HL-60 (cell line): ENCODE data around the gene CEND1.

Experiments used
- DNase-seq, 2 experiments: peaks; one replicate each; pipeline ENCODE4 v3.0.0-alpha.2; 2010 to 2020; ENCODE audit warnings: low read depth in 1 of 2, low spot score in 1 of 2
- H3K27ac ChIP-seq: fragments of 250-450 bp; sonication (Bioruptor Pico); replicated peaks from 2 replicates; pipeline ENCODE4 v1.5.1; 2020; ENCODE audit warnings: mild to moderate bottlenecking, moderate library complexity
- H3K27me3 ChIP-seq: fragments of 250-450 bp; sonication (Bioruptor Pico); 2 replicates; pipeline ENCODE4 v1.5.1; 2021; ENCODE audit warnings: mild to moderate bottlenecking, moderate library complexity; ENCODE audit not compliant: insufficient read depth, poor library complexity, severe bottlenecking
- H3K4me3 ChIP-seq: replicated peaks from 2 replicates; pipeline ENCODE4 v1.5.1; 2011; ENCODE audit warnings: mild to moderate bottlenecking, control low read depth, low read length; ENCODE audit not compliant: insufficient read depth
- GABPA ChIP-seq: IDR thresholded peaks from 2 replicates; pipeline ENCODE4 v1.6.1; 2012; ENCODE audit warnings: low read depth
- POLR2AphosphoS5 ChIP-seq: IDR thresholded peaks from 2 replicates; pipeline ENCODE4 v1.6.1; 2012; ENCODE audit warnings: low read depth
- SPI1 ChIP-seq: IDR thresholded peaks from 2 replicates; pipeline ENCODE4 v1.6.1; 2012; ENCODE audit warnings: low read depth, mild to moderate bottlenecking, borderline replicate concordance
- TF ChIP-seq, protein P1 (sequence below): IDR thresholded peaks from 2 replicates; pipeline ENCODE4 v1.6.1; 2012; ENCODE audit warnings: low read depth; ENCODE audit not compliant: insufficient replicate concordance
- TF ChIP-seq, protein P2 (sequence below): IDR thresholded peaks from one replicate; pipeline ENCODE4 v1.5.1; 2011; ENCODE audit warnings: low read length, control low read depth, inconsistent platforms; ENCODE audit not compliant: insufficient read depth

CEND1 gene

DNA sequence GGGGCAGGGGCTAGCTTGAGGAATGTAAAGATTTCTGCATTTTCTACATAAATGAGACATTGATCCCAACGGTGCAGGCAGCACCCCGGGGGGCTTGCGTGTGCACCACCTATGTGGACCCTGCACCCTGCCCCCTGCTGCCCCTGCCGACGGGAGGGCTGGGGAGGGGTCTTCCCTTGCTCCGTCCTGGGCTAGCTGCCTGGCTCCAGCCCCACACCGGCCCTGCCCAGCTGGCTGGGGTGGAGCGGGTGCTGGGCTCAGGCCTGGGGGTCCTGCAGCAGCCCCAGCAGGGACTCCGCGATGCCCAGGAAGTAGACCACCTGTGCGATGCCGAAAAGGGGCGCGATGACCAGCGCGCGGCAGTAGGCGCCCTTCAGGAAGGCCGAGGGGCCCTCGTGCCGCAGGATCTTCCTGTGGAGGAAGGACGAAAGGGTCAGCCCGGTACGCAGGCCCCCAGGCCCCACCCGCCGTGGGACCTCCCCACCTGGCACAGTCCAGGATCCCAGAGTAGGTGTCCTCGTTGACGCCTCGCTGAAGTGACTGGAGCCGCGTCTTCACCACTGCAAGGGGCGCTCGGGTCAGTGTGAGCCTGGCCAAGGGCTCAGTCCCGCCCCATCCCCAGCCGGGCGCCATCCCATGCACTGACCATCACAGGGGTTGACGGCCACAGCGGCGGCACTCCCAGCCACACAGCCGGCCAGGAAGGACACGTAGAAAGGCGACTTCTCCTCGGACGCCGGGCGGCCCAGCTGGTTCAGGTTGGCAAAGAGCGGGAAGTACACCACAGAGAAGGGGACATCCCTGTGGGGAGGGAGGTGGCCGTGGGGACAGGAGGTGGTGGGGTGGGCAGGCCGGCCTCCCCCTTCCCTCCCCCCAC is 2.0 kb upstream of the CEND1 start:
- peaks cover 6% of the 10 kb centered on the region for H3K27me3 ChIP-seq
- no peak for DNase-seq
- TF ChIP-seq POLR2AphosphoS5 (no peak), GABPA (no peak), SPI1 (no peak)
- TF ChIP-seq, protein P1, sequence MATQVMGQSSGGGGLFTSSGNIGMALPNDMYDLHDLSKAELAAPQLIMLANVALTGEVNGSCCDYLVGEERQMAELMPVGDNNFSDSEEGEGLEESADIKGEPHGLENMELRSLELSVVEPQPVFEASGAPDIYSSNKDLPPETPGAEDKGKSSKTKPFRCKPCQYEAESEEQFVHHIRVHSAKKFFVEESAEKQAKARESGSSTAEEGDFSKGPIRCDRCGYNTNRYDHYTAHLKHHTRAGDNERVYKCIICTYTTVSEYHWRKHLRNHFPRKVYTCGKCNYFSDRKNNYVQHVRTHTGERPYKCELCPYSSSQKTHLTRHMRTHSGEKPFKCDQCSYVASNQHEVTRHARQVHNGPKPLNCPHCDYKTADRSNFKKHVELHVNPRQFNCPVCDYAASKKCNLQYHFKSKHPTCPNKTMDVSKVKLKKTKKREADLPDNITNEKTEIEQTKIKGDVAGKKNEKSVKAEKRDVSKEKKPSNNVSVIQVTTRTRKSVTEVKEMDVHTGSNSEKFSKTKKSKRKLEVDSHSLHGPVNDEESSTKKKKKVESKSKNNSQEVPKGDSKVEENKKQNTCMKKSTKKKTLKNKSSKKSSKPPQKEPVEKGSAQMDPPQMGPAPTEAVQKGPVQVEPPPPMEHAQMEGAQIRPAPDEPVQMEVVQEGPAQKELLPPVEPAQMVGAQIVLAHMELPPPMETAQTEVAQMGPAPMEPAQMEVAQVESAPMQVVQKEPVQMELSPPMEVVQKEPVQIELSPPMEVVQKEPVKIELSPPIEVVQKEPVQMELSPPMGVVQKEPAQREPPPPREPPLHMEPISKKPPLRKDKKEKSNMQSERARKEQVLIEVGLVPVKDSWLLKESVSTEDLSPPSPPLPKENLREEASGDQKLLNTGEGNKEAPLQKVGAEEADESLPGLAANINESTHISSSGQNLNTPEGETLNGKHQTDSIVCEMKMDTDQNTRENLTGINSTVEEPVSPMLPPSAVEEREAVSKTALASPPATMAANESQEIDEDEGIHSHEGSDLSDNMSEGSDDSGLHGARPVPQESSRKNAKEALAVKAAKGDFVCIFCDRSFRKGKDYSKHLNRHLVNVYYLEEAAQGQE, result no peak
- TF ChIP-seq, protein P2, sequence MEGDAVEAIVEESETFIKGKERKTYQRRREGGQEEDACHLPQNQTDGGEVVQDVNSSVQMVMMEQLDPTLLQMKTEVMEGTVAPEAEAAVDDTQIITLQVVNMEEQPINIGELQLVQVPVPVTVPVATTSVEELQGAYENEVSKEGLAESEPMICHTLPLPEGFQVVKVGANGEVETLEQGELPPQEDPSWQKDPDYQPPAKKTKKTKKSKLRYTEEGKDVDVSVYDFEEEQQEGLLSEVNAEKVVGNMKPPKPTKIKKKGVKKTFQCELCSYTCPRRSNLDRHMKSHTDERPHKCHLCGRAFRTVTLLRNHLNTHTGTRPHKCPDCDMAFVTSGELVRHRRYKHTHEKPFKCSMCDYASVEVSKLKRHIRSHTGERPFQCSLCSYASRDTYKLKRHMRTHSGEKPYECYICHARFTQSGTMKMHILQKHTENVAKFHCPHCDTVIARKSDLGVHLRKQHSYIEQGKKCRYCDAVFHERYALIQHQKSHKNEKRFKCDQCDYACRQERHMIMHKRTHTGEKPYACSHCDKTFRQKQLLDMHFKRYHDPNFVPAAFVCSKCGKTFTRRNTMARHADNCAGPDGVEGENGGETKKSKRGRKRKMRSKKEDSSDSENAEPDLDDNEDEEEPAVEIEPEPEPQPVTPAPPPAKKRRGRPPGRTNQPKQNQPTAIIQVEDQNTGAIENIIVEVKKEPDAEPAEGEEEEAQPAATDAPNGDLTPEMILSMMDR, result no peak
- H3K27ac ChIP-seq, result no peak overlapping the region
- no peak overlapping the region for H3K4me3 ChIP-seq

DNA sequence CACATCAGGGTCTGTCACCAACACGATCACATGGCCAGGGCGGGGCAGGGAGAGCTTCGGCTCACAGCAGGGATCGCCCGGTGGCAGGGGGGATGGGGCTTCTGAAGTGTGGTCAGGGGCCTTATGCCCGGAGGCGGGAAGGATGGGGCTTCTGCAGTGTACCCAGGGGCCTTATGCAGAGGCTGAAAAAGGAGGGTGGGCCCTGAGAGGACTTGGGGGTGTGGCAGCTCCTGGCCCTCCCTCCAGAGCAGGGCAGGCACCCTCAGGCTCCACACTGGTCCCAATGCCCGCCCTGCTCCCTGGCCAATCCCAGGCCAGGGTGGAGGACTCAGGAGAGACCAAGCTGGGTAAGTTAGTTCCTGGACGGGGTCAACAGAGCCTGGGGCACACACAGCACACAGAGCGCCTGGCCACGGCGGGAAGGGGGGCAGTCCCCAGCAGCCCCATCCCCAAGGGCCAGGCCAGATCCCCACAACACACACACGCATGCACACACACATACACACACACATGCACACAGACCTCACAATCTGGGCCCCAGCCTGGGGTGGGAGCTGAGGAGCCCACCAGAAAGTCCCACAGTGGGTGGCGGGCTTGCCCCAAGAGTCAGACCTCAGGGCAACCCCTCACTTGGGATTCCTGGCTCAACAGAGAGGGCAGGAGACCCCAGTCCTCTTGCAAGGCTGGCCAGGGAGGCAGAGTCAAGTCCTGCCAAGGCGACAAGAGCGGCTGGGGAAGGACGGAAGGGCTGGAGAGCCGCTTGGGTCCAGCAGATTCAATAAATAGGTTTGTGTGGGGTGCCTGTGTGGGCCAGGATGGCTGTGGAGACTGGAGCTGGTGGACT is 1.1 kb upstream of the CEND1 start:
- TF ChIP-seq, protein P1, result no peak
- TF ChIP-seq SPI1, result no peak
- no peak for TF ChIP-seq GABPA
- no peak overlapping the region for H3K4me3 ChIP-seq
- no peak for DNase-seq
- H3K27ac ChIP-seq, result no peak overlapping the region
- H3K27me3 ChIP-seq, result peaks cover 6% of the 10 kb centered on the region

DNA sequence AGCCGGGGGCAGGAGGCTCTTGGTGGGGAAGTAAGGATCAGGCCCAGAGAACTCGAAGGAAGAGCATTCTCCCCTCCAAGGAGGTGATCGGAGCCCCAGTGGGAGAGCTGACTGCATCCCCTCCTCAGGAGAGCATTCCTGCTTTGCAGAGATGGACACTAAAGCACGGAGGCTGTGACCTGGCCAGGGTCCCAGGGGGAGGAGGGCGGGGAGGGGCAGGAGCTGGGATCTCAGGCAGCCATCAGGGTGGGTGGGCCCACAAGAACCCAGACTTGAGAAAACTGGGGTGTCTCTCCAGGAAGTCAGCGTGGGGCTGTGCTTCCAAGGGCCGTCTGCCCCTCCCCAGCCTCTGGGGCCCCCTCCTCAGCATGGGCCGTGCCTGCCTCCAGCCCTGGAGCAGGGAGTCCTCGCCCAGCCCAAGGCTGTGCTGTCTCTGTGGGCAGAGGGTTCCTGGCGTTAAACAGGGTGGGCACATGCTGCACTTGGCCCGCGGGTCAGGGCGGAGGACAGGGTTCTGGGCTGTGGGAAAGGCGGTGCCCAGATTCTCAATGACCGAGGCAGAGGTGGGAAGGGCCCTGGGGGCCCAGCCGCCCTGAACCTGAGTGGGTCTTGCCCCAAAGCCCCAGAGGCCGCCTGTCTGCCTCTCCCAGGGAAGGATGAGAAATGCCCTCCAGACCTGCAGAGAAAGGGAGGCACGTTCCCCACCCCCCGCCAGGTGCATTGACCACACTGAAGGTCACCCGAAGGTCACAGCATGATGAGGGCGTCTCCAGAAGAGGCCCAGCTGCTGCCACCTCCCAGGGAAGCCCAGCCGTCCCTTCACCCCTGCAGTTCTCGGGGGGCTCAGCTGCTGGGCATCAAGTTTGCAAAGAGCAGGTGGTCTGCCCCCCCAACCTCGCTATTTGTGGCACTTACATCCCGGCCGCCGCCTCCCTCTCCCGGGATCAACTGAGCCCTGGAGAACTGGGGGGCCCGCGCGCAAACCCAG is 643 bp downstream of the CEND1 start:
- Histone ChIP-seq H3K4me3 (no peak overlapping the region), H3K27ac (no peak overlapping the region), H3K27me3 (peaks cover 6% of the 10 kb centered on the region)
- DNase-seq, result no peak
- TF ChIP-seq, protein P1, result no peak
- TF ChIP-seq, protein P2, result no peak
- TF ChIP-seq GABPA (no peak), SPI1 (no peak), POLR2AphosphoS5 (no peak)
